Measurements from ENCODE around the gene NES. TPM values are rescaled to one million over a fixed set of nuclear protein-coding genes. Genes with fewer than 3 reads are reported as not detected.

The NES gene
- total RNA-seq, 1 donor, result 44.5 TPM

- no peak for DNase-seq (ENCODE audit: low read depth)
- no peak overlapping the region for H3K4me3 ChIP-seq (ENCODE audit: low read depth, low read length)
Observed at GRCh38 chr1:156657741-156658319, 19.4 kb downstream of the NES start.

GRCh38 chr1:156656806-156657740, 20.1 kb downstream of the NES start:
- TF ChIP-seq CTCF (IDR thresholded peaks at IDR 0.05; ENCODE audit: insufficient read depth, low read length), result peak; percentile 98
- DNase-seq (ENCODE audit: low read depth), result peak; percentile 67
- H3K4me3 ChIP-seq (ENCODE audit: low read depth, low read length), result peak overlapping the region; percentile 40

More at GRCh38 chr1:156657741-156658319, 19.4 kb downstream of the NES start:
- TF ChIP-seq CTCF (IDR thresholded peaks at IDR 0.05; ENCODE audit: insufficient read depth, low read length), result no peak

- H3K4me3 ChIP-seq (ENCODE audit: low read depth, low read length), result no peak overlapping the region
- DNase-seq (ENCODE audit: low read depth), result no peak
- no peak for TF ChIP-seq CTCF (IDR thresholded peaks at IDR 0.05; ENCODE audit: insufficient read depth, low read length)
Observed at GRCh38 chr1:156655904-156656516, 21.2 kb downstream of the NES start.

GRCh38 chr1:156655151-156655903, 21.9 kb downstream of the NES start:
- DNase-seq (ENCODE audit: low read depth), result no peak
- H3K4me3 ChIP-seq (ENCODE audit: low read depth, low read length), result no peak overlapping the region
- no peak for TF ChIP-seq CTCF (IDR thresholded peaks at IDR 0.05; ENCODE audit: insufficient read depth, low read length)

GRCh38 chr1:156654700-156655099, 22.5 kb downstream of the NES start:
- no peak for TF ChIP-seq CTCF (IDR thresholded peaks at IDR 0.05; ENCODE audit: insufficient read depth, low read length)
- peak; percentile 58 for DNase-seq (ENCODE audit: low read depth)
- H3K4me3 ChIP-seq (ENCODE audit: low read depth, low read length), result no peak overlapping the region

GRCh38 chr1:156652992-156653355, 24.2 kb downstream of the NES start:
- no peak overlapping the region for H3K4me3 ChIP-seq (ENCODE audit: low read depth, low read length)
- DNase-seq (ENCODE audit: low read depth), result no peak
- TF ChIP-seq CTCF (IDR thresholded peaks at IDR 0.05; ENCODE audit: insufficient read depth, low read length), result no peak
